Hippocampal formation (tissue), 2 donors: Measurements from ENCODE around the gene NDEL1.

Experiments used
- DNase-seq, 2 donors: peaks; one replicate each; lab custom pipeline; 2025; lab: John Stamatoyannopoulos, UW

Gene NDEL1

GRCh38 chr17:8458128-8458527, 22.4 kb downstream of the NDEL1 start:
- no peak for DNase-seq

DNA sequence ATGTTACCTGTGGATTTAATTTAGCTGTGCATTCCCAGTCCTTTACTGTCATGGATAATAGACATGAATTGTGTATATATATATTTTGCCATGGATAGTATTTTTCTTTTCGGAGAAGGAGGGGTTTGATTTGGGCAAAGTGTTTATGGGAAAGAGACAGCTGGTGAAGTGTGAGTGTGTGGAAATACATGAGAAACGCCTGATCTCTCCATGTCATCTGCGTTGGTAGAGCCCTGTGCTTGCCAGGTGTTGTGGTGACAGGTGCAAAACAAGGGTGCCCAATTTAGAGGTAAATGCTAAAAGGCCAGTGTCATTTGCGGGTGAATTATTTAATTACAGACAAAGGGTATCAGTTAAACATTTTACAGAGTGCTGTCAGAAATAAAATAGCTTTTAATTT, 23.4 kb downstream of the NDEL1 start:
- no peak for DNase-seq

DNA sequence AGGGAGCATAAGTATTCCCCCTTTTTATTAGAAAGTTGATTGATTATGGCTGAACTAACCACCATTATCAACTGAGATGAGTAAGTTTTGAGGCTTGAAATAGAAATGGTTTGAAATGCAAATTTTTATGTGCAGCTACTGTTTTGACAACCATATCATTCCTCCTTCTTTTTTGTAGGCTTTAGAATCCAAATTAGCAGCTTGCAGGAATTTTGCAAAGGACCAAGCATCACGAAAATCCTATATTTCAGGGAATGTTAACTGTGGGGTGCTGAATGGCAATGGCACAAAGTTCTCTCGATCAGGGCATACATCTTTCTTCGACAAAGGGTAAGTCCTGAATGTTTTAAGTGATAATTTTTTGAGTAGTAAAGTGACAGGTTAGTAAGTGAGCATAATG, 24.1 kb downstream of the NDEL1 start:
- DNase-seq: no peak

GRCh38 chr17:8462564-8462963, 26.9 kb downstream of the NDEL1 start:
- no peak for DNase-seq

DNA sequence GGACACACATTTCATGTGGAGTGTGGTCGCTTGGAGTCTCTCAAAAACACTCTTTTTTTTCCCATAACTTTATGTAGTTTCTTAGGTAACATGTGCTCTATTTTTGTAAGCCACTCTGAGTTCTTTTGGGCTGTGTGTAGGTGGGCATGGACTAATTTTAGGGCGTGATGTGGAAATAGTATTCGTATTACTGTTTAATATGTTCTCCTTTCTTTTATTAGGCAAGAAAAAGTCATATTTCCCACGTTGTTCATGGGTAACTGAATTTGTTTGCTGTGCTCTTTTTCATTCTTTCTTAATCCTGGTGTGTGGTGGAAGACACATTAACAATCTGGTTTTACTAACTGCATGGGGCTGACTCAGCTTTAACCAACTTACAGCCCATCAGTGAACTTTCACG, 27.4 kb downstream of the NDEL1 start:
- DNase-seq: no peak

DNA sequence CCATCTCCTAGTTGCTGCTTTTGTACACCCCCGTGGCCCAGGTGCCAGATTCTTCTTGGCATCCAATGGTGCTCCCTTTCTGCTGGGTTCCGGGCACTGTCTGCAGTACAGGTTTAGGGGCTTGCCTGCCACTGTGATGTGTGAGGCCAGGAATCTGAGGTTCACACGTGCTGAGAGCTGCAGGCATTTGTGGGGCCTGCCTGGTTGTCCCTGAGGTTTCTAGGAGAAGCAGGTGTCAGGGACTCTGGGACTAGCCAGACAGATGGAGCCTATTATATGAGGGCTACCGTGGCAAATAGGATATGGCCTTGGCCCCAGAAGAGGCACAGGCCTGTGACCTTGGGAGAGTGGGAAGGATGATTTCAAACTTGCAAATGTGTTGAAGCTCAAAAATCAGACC, 29.3 kb downstream of the NDEL1 start:
- DNase-seq: no peak

GRCh38 chr17:8465356-8465755, 29.7 kb downstream of the NDEL1 start:
- DNase-seq: no peak

- DNase-seq: no peak
These were observed 30.1 kb downstream of the NDEL1 start for GRCh38 chr17:8465759-8466158.

DNA sequence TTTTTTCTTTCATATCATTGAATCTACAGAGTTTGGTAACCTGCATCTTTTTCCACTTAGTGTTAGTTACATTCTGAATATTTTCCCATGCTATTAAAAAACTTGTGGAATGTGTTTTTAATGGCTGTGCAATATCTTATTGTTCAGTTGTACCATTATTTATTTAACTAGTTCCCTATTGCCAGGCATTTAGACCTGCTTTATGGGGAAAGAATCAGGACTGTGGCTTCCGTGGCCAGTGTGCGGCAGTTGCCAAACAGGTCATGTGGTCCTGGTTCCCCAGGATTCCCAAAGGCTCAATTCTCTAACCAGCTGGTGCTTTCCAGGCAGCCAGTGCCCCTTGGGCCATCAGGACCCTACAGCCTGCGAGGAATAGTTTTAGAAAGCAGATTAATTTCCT, 30.8 kb downstream of the NDEL1 start:
- no peak for DNase-seq

- no peak for DNase-seq
These were observed 31.2 kb downstream of the NDEL1 start for GRCh38 chr17:8466873-8467272.

GRCh38 chr17:8467527-8467926, 31.8 kb downstream of the NDEL1 start:
- DNase-seq: no peak

DNA sequence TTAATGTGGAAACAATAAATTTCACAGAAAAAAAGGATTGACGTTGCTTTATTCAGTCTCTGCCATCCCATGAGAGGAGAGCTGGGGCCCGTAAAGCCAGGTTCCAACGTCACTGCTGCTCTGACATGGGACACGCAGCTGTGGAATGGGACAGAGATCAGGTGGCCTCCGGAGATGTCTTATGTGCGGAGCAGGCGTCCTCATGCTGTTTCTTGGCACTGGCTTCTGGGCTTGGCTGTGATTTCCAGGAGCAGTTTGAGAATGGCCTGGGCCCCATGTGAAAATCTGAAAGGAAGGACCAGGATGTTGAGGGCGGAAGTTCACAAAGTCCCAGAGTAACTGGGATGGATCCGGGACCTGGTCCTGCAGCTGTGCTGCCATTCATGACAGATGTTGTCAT, 32.4 kb downstream of the NDEL1 start:
- DNase-seq: no peak

- DNase-seq: no peak
These were observed 33.3 kb downstream of the NDEL1 start for GRCh38 chr17:8468980-8469379.

GRCh38 chr17:8469964-8470363, 34.3 kb downstream of the NDEL1 start:
- no peak for DNase-seq

DNA sequence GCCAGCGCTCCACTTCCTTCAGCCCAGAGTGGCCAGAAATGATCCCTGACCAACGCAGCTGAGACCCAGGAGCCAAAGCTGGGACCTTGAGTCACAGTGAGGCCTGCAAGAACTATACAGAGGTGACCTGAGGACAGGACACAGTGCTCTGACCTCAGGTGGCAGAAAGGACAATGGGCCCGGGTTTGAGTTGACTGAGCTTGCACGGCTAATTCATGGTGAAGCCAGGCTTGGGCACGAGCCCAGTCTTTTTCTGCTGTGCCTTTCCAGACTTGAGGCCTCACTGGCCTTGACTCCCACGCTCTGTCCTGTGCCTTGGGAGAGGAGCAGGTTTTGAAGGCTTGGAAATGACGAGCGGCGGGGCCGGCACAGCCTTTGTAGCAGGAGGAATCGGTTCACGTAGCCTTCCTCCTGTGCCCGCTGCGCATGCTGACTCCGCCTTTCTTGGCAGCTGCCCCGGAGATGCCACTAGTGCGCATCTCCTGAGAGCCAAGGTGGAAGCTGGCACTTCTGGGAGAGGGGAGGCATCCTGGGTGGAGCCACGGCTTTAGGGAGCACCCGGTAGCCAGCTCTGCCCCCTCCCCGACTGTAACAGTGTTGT, 34.9 kb downstream of the NDEL1 start:
- DNase-seq: peak in 1 of 2 donors; percentile 38

GRCh38 chr17:8472663-8473062, 37.0 kb downstream of the NDEL1 start:
- DNase-seq: no peak

GRCh38 chr17:8473451-8474192, 37.9 kb downstream of the NDEL1 start:
- no peak for DNase-seq

- DNase-seq: no peak
These were observed 39.1 kb downstream of the NDEL1 start for GRCh38 chr17:8474826-8475225.

DNA sequence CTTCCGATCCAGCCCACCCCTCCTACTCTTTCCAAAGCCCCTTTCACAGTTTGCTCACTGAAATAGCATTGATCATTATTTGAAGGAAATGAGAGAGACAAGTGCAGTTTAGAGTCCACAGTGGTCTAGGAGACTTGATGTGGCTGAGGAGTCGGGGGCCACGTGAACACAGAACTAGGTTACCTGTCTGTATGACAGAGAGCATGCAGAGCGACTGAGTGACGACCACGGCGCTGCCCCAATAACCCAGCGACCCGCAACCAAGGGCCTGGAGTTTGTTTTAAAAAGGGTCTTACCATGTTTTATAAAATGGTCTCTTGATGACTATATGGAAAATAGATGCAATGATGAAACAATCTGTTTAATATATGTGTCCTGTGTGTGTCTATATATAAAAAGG, 39.5 kb downstream of the NDEL1 start:
- DNase-seq: no peak

- DNase-seq: no peak
These were observed 40.1 kb downstream of the NDEL1 start for GRCh38 chr17:8475781-8476180.

DNA sequence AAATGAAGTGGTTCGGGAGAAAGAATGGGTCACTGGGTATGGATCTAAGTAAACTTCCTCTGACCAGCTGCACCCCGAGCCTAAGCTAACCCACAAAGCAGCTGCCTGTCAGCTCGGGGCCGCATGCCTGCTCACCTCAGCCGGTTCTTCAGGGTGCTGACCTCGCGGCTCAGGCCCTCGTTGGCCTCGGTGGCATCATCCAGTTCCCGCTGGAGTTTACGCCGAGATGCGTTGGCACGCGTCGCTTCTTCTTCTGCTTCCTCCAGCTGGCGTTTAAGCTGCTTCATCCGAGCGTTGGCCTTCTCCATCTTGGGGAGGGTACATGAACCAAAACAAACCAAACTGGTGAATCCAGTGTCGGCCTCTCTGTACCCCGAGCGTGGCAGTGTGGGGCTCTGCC, 41.1 kb downstream of the NDEL1 start:
- no peak for DNase-seq

DNA sequence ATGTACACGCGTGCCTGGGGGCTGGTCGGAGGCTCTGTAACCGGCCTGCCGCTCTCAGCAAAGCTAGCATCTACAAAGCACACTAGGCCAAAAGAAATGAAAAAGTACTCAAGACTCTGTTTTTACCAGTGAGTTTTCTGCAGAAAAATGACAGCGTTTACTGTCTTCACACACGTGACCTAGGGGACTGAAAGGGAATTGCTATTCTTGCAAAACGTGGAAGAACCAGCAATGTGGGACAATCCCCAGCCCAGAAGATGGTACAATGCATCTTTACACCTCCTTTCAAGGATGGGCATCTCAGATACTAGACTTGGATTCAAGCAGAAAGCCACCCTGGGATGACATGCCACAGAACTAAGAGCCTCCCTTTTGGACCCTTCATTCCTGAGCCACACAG, 41.5 kb downstream of the NDEL1 start:
- no peak for DNase-seq

- DNase-seq: no peak
These were observed 42.2 kb downstream of the NDEL1 start for GRCh38 chr17:8477715-8478441.
